ENCODE measurements around the gene CCND2. TPM values are rescaled to one million over a fixed set of nuclear protein-coding genes. Genes with fewer than 3 reads are reported as not detected.

The CCND2 gene
- total and polyA plus RNA-seq, 4 donors = 0.50 to 16.5 (median 3.0) TPM

DNA sequence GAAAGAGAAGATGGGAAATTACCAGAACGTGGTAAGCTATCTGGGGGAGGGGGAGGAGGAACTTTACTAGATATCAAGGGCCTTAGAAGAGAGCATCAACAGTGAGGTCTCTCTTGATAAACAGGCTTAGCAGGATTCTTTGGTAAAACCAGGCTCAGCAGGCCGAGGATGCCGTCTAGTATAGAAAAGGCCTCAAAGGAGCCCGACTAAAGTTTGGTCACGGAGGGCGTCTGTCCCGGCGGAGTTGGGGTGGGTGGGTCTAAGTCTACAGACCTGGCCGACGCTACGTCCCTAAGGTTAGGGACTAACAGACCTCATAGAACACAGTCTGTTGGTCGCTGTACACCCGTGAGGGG, 46.9 kb downstream of the CCND2 start:
- Histone ChIP-seq H3K9me3 (ENCODE audit: control insufficient read depth in 4 of 4, low read length in 3 of 4) (no peaks in the 10 kb centered on the region), H3K9ac (ENCODE audit: low read depth in 1 of 2, low read length in 2 of 2) (peak overlapping the region in 1 of 2 donors; percentile 72), H3K27ac (ENCODE audit: low read depth in 1 of 2, low read length in 2 of 2) (peak overlapping the region; percentile 36 to 66), H3K4me1 (ENCODE audit: control insufficient read depth in 4 of 4, insufficient read depth in 4 of 4, low read length in 3 of 4) (peaks cover 0 to 17% (median 8%) of the 10 kb centered on the region in 4 donors), H3K36me3 (ENCODE audit: control insufficient read depth in 4 of 4, insufficient read depth in 3 of 4, low read depth in 1 of 4, low read length in 3 of 4) (no peaks in the 10 kb centered on the region), H3K27me3 (ENCODE audit: control insufficient read depth in 4 of 4, insufficient read depth in 4 of 4, low read length in 3 of 4) (no peaks in the 10 kb centered on the region), H3K4me3 (ENCODE audit: low read depth in 1 of 3, low read length in 3 of 3) (peak overlapping the region; percentile 56 to 93 (median 86))
- WGBS = 2% methylated on average over 13 of the region's 13 CpGs
- TF ChIP-seq JUND (IDR thresholded peaks at IDR 0.05) (no peak), SP1 (IDR thresholded peaks at IDR 0.05) (no peak), CTCF (IDR thresholded peaks at IDR 0.05; ENCODE audit: low read depth, low read length, missing input control) (no peak), MAX (IDR thresholded peaks at IDR 0.05) (no peak), HNF4A (conservative IDR thresholded peaks at IDR 0.05) (no peak), FOXA2 (IDR thresholded peaks at IDR 0.05) (no peak)
- DNase-seq (ENCODE audit: low spot score) = no peak

- peak; percentile 76 for DNase-seq (ENCODE audit: low spot score)
- TF ChIP-seq GABPA (IDR thresholded peaks at IDR 0.05 in 1 of 2, conservative IDR thresholded peaks at IDR 0.05 in 1 of 2) (peak in 1 of 2 donors; percentile 57), ATF3 (IDR thresholded peaks at IDR 0.05) (no peak), HNF4G (IDR thresholded peaks at IDR 0.05) (no peak), HNF4A (conservative IDR thresholded peaks at IDR 0.05) (no peak), REST (IDR thresholded peaks at IDR 0.05) (no peak), MAX (IDR thresholded peaks at IDR 0.05) (no peak), JUND (IDR thresholded peaks at IDR 0.05) (no peak), RXRA (IDR thresholded peaks at IDR 0.05) (no peak), EGR1 (IDR thresholded peaks at IDR 0.05; ENCODE audit: low read depth in 2 of 2) (no peak), RAD21 (IDR thresholded peaks at IDR 0.05) (no peak), CTCF (IDR thresholded peaks at IDR 0.05; ENCODE audit: low read depth, low read length, missing input control) (peak; percentile 2), SP1 (IDR thresholded peaks at IDR 0.05) (no peak), TAF1 (conservative IDR thresholded peaks at IDR 0.05) (no peak), NR2F2 (IDR thresholded peaks at IDR 0.05) (no peak), YY1 (IDR thresholded peaks at IDR 0.05) (no peak)
- peak within 1 kb of the TSS; percentile 64 to 66 for H3K27ac ChIP-seq (ENCODE audit: low read depth in 1 of 2, low read length in 2 of 2)
- H3K9me3 ChIP-seq (ENCODE audit: control insufficient read depth in 4 of 4, low read length in 3 of 4) = no peaks in the 10 kb centered on the region
- no peaks in the 10 kb centered on the region for H3K27me3 ChIP-seq (ENCODE audit: control insufficient read depth in 4 of 4, insufficient read depth in 4 of 4, low read length in 3 of 4)
- under 1% methylated on average over 76 of the region's 76 CpGs for WGBS
- H3K36me3 ChIP-seq (ENCODE audit: control insufficient read depth in 4 of 4, insufficient read depth in 3 of 4, low read depth in 1 of 4, low read length in 3 of 4) = no peaks in the 10 kb centered on the region
- H3K4me3 ChIP-seq (ENCODE audit: low read depth in 1 of 3, low read length in 3 of 3) = peak within 1 kb of the TSS; percentile 86 to 96 (median 93)
- H3K4me1 ChIP-seq (ENCODE audit: control insufficient read depth in 4 of 4, insufficient read depth in 4 of 4, low read length in 3 of 4) = peaks cover 0 to 17% (median 8%) of the 10 kb centered on the region in 4 donors
- H3K9ac ChIP-seq (ENCODE audit: low read depth in 1 of 2, low read length in 2 of 2) = peak within 1 kb of the TSS; percentile 72 to 78
Measured at GRCh38 chr12:4320853-4321701, 47.5 kb downstream of the CCND2 start, which contains the start of gene TIGAR. TSS of gene TIGAR (plus strand) at chr12:4321213. CDS start at chr12:4321272, 59 bp downstream.
